ENCODE measurements around the gene ZER1. TPM values are rescaled to one million over a fixed set of nuclear protein-coding genes. Genes with fewer than 3 reads are reported as not detected.

Gene ZER1
- total and polyA plus RNA-seq, 2 of the 4 experiments (the other 2 are of a cell fraction), result 7.7 to 34.9 TPM

- Histone ChIP-seq H3K18ac (ENCODE audit: low read depth, low read length) (peak within 1 kb of the TSS; percentile 63; the same call in 1 of the 2 replicates), H2BK15ac (ENCODE audit: low read depth, low read length) (no peak within 1 kb of the TSS), H3K9ac (ENCODE audit: low read depth, low read length) (peak within 1 kb of the TSS; percentile 60), H2AFZ (replicated peaks; ENCODE audit: low read length, poor library complexity) (peak within 1 kb of the TSS; percentile 94), H4K8ac (ENCODE audit: low read depth in 2 of 2, low read length in 2 of 2) (peak within 1 kb of the TSS in 1 of 2 experiments; percentile 97; a peak in 2 of 4 replicates), H2AK9ac (replicated peaks; ENCODE audit: low read depth, low read length, poor library complexity) (peak within 1 kb of the TSS; percentile 83), H2BK20ac (ENCODE audit: low read depth, low read length) (no peak within 1 kb of the TSS), H3K14ac (replicated peaks; ENCODE audit: low read depth, low read length) (0 out of 2 replicates have a peak within 1 kb of the TSS, but pooled peaks have one; percentile 59), H3K27me3 (ENCODE audit: control insufficient read depth, insufficient read depth, low read length) (no peaks in the 10 kb centered on the region), H3K27ac (ENCODE audit: insufficient read depth, low read length) (peak within 1 kb of the TSS; percentile 58), H2BK120ac (ENCODE audit: low read depth, low read length) (no peak within 1 kb of the TSS), H3K9me1 (ENCODE audit: insufficient read depth, low read length) (peaks cover 9% of the 10 kb centered on the region; the same call in 1 of the 2 replicates), H3K79me1 (ENCODE audit: low read depth in 1 of 2, low read length in 2 of 2) (peaks cover 0 to 15% of the 10 kb centered on the region in 2 experiments; a peak in 3 of 4 replicates), H3K4ac (ENCODE audit: low read depth, low read length) (peak within 1 kb of the TSS; percentile 47; the same call in 1 of the 2 replicates), H3K4me3 (ENCODE audit: insufficient read depth, low read depth, low read length) (peak within 1 kb of the TSS; percentile 59), H3K4me2 (ENCODE audit: low read depth, low read length) (peak within 1 kb of the TSS; percentile 93), H2BK5ac (ENCODE audit: low read depth, low read length, poor library complexity, severe bottlenecking) (peak within 1 kb of the TSS; percentile 59), H4K91ac (ENCODE audit: insufficient read depth, low read depth, low read length) (no peak within 1 kb of the TSS; the same call in 1 of the 2 replicates), H3K56ac (ENCODE audit: extremely low read depth, insufficient read depth, low read length) (no peak within 1 kb of the TSS), H3K9me3 (ENCODE audit: control insufficient read depth, insufficient read depth, low read length) (no peaks in the 10 kb centered on the region), H3K36me3 (ENCODE audit: control insufficient read depth, insufficient read depth, low read length) (peaks cover 12% of the 10 kb centered on the region), H3K23ac (ENCODE audit: low read depth, low read length) (peak within 1 kb of the TSS; percentile 70), H4K5ac (ENCODE audit: low read depth, low read length) (peak within 1 kb of the TSS; percentile 94), H4K20me1 (ENCODE audit: insufficient read depth, low read length) (peaks cover 14% of the 10 kb centered on the region), H2AK5ac (ENCODE audit: low read depth, low read length) (peak within 1 kb of the TSS; percentile 83), H3K4me1 (ENCODE audit: control insufficient read depth, insufficient read depth, low read length) (peaks cover 4% of the 10 kb centered on the region; the same call in 1 of the 2 replicates)
- in situ Hi-C loops (cut with MboI; ENCODE audit: low sequenced_read_pairs) (no loop called here), dilution Hi-C loops (cut with HindIII; ENCODE audit: low sequenced_read_pairs, unreplicated experiment) (no loop called here), intact Hi-C loops (cut with micrococcal nuclease) (no loop called here)
- TF ChIP-seq CTCF (conservative IDR thresholded peaks at IDR 0.05; ENCODE audit: low read depth, low read length) (peak; percentile 99), RFX5 (IDR thresholded peaks at IDR 0.05; ENCODE audit: low read depth, low read length) (no peak), POLR2A (IDR thresholded peaks at IDR 0.05; ENCODE audit: low read depth, low read length) (peak; percentile 85), MXI1 (IDR thresholded peaks at IDR 0.05; ENCODE audit: borderline replicate concordance, low read depth, low read length) (peak; percentile 26; the same call in 1 of the 2 replicates), BHLHE40 (IDR thresholded peaks at IDR 0.05; ENCODE audit: low read depth, low read length) (peak; percentile 10; the same call in 1 of the 2 replicates), SMC3 (IDR thresholded peaks at IDR 0.05; ENCODE audit: low read depth, low read length) (peak; percentile 59), MAZ (IDR thresholded peaks at IDR 0.05; ENCODE audit: borderline replicate concordance, low read depth, low read length) (peak; percentile 46; the same call in 1 of the 2 replicates), CHD1 (IDR thresholded peaks at IDR 0.05; ENCODE audit: low read depth, low read length) (no peak), RAD21 (IDR thresholded peaks at IDR 0.05; ENCODE audit: low read length) (peak; percentile 53)
- no TSS peak for BruUV-seq (replicated peaks)
- ChIA-PET CTCF (interaction anchor here (0.6 to 2.1 kb wide), 14 partner anchors 9 to 183 kb away, joined by 3 to 11 read pairs (median 3); partner anchors contain the start of gene SPOUT1), POLR2A (ENCODE audit: unreplicated experiment) (interaction anchor here (0.7 kb wide), 1 partner anchor 27 kb away, joined by 16 read pairs; no protein-coding TSS in a partner anchor)
- peak; percentile 97 for ATAC-seq (ENCODE audit: low read depth)
- DNase-seq, result peak; percentile 93
- 1% methylated on average over 46 of the region's 70 CpGs; no CpG with 5 or more reads in 1 of the 2 experiments for WGBS, 2 experiments (ENCODE audit: extremely low coverage in 2 of 2, insufficient read length in 1 of 2)
Measured at GRCh38 chr9:128818099-128818838, 46.5 kb upstream of the ZER1 start, which contains the start of gene ENDOG. Gene ENDOG (plus strand): TSS chr9:128818500. CDS start chr9:128818685, 185 bp downstream.
